ENCODE measurements around the gene FAM193A.
"Not testable (repeated sequence)": the region's sequence is repeated elsewhere in the genome, so short reads cannot be mapped to it uniquely, and the experiment has no call there.

The FAM193A gene

GRCh38 chr4:2755821-2756690 lies 219.6 kb downstream of the FAM193A start, which contains the start of gene TNIP2:
TNIP2 (minus strand) TSS chr4:2756336; CDS start chr4:2756289, 47 bp downstream.
- DNase-seq: peak; percentile 79

GRCh38 chr4:2756691-2757350 lies 220.4 kb downstream of the FAM193A start:
- DNase-seq: no peak

GRCh38 chr4:2757426-2757825 lies 221.0 kb downstream of the FAM193A start:
- DNase-seq: no peak

- peak; percentile 28 for DNase-seq
Measured at GRCh38 chr4:2761035-2761923, 224.8 kb downstream of the FAM193A start.

- DNase-seq: no peak
Measured at GRCh38 chr4:2762048-2762447, 225.6 kb downstream of the FAM193A start.

- not testable (repeated sequence) for DNase-seq
Measured at GRCh38 chr4:2762486-2763370, 226.3 kb downstream of the FAM193A start.

GRCh38 chr4:2763511-2763967 lies 227.1 kb downstream of the FAM193A start:
- DNase-seq: no peak

- no peak for DNase-seq
Measured at GRCh38 chr4:2765832-2766526, 229.5 kb downstream of the FAM193A start.

GRCh38 chr4:2767046-2767704 lies 230.7 kb downstream of the FAM193A start:
- no peak for DNase-seq

- DNase-seq: no peak
Measured at GRCh38 chr4:2767705-2768074, 231.2 kb downstream of the FAM193A start.

- no peak for DNase-seq
Measured at GRCh38 chr4:2768124-2768523, 231.7 kb downstream of the FAM193A start.

- DNase-seq: no peak
Measured at GRCh38 chr4:2768921-2769336, 232.5 kb downstream of the FAM193A start.

GRCh38 chr4:2771264-2771663 lies 234.8 kb downstream of the FAM193A start:
- DNase-seq: no peak

- DNase-seq: not testable (repeated sequence)
Measured at GRCh38 chr4:2780643-2781042, 244.2 kb downstream of the FAM193A start.

- DNase-seq: no peak
Measured at GRCh38 chr4:2781911-2782310, 245.5 kb downstream of the FAM193A start.
